GM23248 (cell line): ENCODE data around the gene LBX2.

Source experiments
- EZH2 ChIP-seq: fragments of 200-600 bp; sonication (generic); IDR thresholded peaks from 2 replicates; pipeline ENCODE4 v1.6.1; 2018; ENCODE audit warnings: antibody characterized with exemption, mild to moderate bottlenecking; ENCODE audit not compliant: insufficient read depth, poor library complexity, severe bottlenecking
- EZH2phosphoT487 ChIP-seq: fragments of 200-600 bp; sonication (generic); IDR thresholded peaks from 2 replicates; pipeline ENCODE4 v1.6.1; 2018; ENCODE audit warnings: antibody characterized with exemption, moderate library complexity, mild to moderate bottlenecking, low read depth; ENCODE audit not compliant: insufficient read depth

DNA sequence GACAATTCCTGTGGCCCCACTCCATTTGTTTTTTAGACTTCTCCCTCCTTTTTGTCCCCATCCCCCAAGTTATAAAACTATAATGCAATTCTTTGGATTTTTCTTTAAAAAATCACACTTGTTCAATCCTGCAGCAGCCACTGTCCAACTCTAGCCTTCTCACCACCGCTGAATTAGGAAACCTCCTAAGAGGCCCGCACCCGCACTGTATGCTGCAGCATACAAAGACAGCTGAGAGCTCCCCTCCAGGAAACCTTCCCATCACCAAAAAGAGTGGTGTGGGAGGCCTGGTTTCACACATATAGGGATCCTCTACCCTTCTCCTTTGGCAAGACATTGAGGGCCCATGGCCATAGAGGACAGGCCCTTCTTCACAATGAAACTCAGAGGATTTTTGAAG, 5.2 kb upstream of the LBX2 start:
- no peak for TF ChIP-seq EZH2
- TF ChIP-seq EZH2phosphoT487: no peak
